Left ventricle myocardium superior (tissue), 1 donor: Measurements from ENCODE around the gene PRUNE2. TPM values are rescaled to one million over a fixed set of nuclear protein-coding genes. Genes with fewer than 3 reads are reported as not detected.
"Not testable (repeated sequence)": the region's sequence is repeated elsewhere in the genome, so short reads cannot be mapped to it uniquely, and the experiment has no call there.

Experiments
- ATAC-seq: fragments of 200-7000 bp; cut with Tn5 transposase; one replicate; pipeline ENCODE4 v1.9.1; 2020; ENCODE audit warnings: mild to moderate bottlenecking, moderate library complexity
- DNase-seq: peaks from one replicate; pipeline ENCODE4 v3.0.0-alpha.2; 2020
- intact Hi-C: fragments of 100-400 bp; cut with micrococcal nuclease; formaldehyde crosslinking; loops from one replicate; pipeline ENCODE4 v1.11.0; 2022
- total RNA-seq: library from RNA; stranded (reverse); fragmentation: NEBNext Ultra II Directional; extraction: Animal tissue kit (Norgen Biotek cat#: 25700); gene quantifications from one replicate; pipeline ENCODE4 v1.2.1, GENCODE V29; 2021
- donor health status: DM: no; HTN: yes; CAD: no; lungs with severe emphysema.

The PRUNE2 gene
- total RNA-seq, 1 donor from 2014 or later = 1.4 TPM

- no peak for DNase-seq
- peak; percentile 48 for ATAC-seq
These were observed 310.3 kb downstream of the PRUNE2 start for GRCh38 chr9:76595645-76596044.

GRCh38 chr9:76594764-76595424, 311.0 kb downstream of the PRUNE2 start:
- DNase-seq (no peak), ATAC-seq (no peak)
- intact Hi-C loops = no loop called here

More at GRCh38 chr9:76595645-76596044, 310.3 kb downstream of the PRUNE2 start:
- intact Hi-C loops = no loop called here

- intact Hi-C loops, ATAC-seq, DNase-seq: not testable (repeated sequence)
These were observed 311.8 kb downstream of the PRUNE2 start for GRCh38 chr9:76593961-76594735.

- ATAC-seq (no peak), DNase-seq (no peak)
- intact Hi-C loops = no loop called here
These were observed 313.0 kb downstream of the PRUNE2 start for GRCh38 chr9:76592974-76593347.

- no peak for DNase-seq
- no peak for ATAC-seq
- intact Hi-C loops = no loop called here
These were observed 313.6 kb downstream of the PRUNE2 start for GRCh38 chr9:76592091-76592973.

- no peak for ATAC-seq
- intact Hi-C loops = no loop called here
- no peak for DNase-seq
These were observed 314.5 kb downstream of the PRUNE2 start for GRCh38 chr9:76591256-76591950.

GRCh38 chr9:76588316-76588715, 317.6 kb downstream of the PRUNE2 start:
- no peak for ATAC-seq
- intact Hi-C loops = no loop called here

GRCh38 chr9:76586390-76587314, 319.3 kb downstream of the PRUNE2 start:
- ATAC-seq = no peak
- intact Hi-C loops = no loop called here
- DNase-seq = no peak

More at GRCh38 chr9:76588316-76588715, 317.6 kb downstream of the PRUNE2 start:
- no peak for DNase-seq

- DNase-seq (no peak), ATAC-seq (no peak)
- intact Hi-C loops = no loop called here
These were observed 320.2 kb downstream of the PRUNE2 start for GRCh38 chr9:76585487-76586389.

GRCh38 chr9:76583256-76583655, 322.7 kb downstream of the PRUNE2 start:
- DNase-seq (no peak), ATAC-seq (no peak)
- intact Hi-C loops = no loop called here

GRCh38 chr9:76581731-76582130, 324.2 kb downstream of the PRUNE2 start:
- DNase-seq (no peak), ATAC-seq (no peak)

GRCh38 chr9:76580820-76581219, 325.1 kb downstream of the PRUNE2 start:
- DNase-seq (no peak), ATAC-seq (no peak)
- intact Hi-C loops = no loop called here

More at GRCh38 chr9:76581731-76582130, 324.2 kb downstream of the PRUNE2 start:
- intact Hi-C loops = no loop called here

- intact Hi-C loops = no loop called here
- no peak for ATAC-seq
- no peak for DNase-seq
These were observed 325.7 kb downstream of the PRUNE2 start for GRCh38 chr9:76580188-76580587.

GRCh38 chr9:76576344-76576743, 329.6 kb downstream of the PRUNE2 start:
- intact Hi-C loops = no loop called here
- no peak for DNase-seq

GRCh38 chr9:76575761-76576160, 330.2 kb downstream of the PRUNE2 start:
- no peak for ATAC-seq

More at GRCh38 chr9:76576344-76576743, 329.6 kb downstream of the PRUNE2 start:
- peak; percentile 38 for ATAC-seq

GRCh38 chr9:76573905-76574760, 331.8 kb downstream of the PRUNE2 start:
- intact Hi-C loops = no loop called here

More at GRCh38 chr9:76575761-76576160, 330.2 kb downstream of the PRUNE2 start:
- intact Hi-C loops = no loop called here
- no peak for DNase-seq

More at GRCh38 chr9:76573905-76574760, 331.8 kb downstream of the PRUNE2 start:
- ATAC-seq (no peak), DNase-seq (no peak)
